A673 (cell line): ENCODE results near the gene CACNA2D1. TPM values are rescaled to one million over a fixed set of nuclear protein-coding genes. Genes with fewer than 3 reads are reported as not detected.

Experiments used
- BruUV-seq: library from RNA; stranded (reverse); fragments of 400-500 nt; replicated peaks from 2 replicates; lab custom pipeline; 2021; lab: Mats Ljungman, UMichigan
- CTCF ChIA-PET: fragments of 300-600 bp; sonication (Branson Sonifier 250); formaldehyde crosslinking; loops from one replicate; lab custom pipeline; 2022; ENCODE audit warnings: antibody characterized with exemption; lab: Charles Lee
- POLR2A ChIA-PET: fragments of 300-600 bp; sonication (Branson Sonifier 250); formaldehyde crosslinking; loops from one replicate; lab custom pipeline; 2022; ENCODE audit warnings: antibody characterized with exemption; ENCODE audit not compliant: low non-redundant PET; lab: Charles Lee
- DNase-seq: peaks from one replicate; pipeline ENCODE4 v3.0.0-alpha.2; 2015; ENCODE audit warnings: low spot score
- H3K27ac ChIP-seq: fragments of 200-600 bp; sonication (generic); 2 replicates; pipeline ENCODE4 v1.5.1; 2016; ENCODE audit warnings: mixed run types, low read depth, mild to moderate bottlenecking, mixed read lengths, antibody characterized with exemption, low read length; ENCODE audit not compliant: poor library complexity, severe bottlenecking
- H3K27me3 ChIP-seq: fragments of 200-600 bp; sonication (generic); replicated peaks from 2 replicates; pipeline ENCODE4 v1.6.1; 2017; ENCODE audit warnings: mixed run types, low read depth, mild to moderate bottlenecking, mixed read lengths, antibody characterized with exemption, low read length; ENCODE audit not compliant: insufficient read depth, poor library complexity
- H3K36me3 ChIP-seq: fragments of 200-600 bp; sonication (generic); 2 replicates; pipeline ENCODE4 v1.6.1; 2016; ENCODE audit warnings: mixed run types, mild to moderate bottlenecking, mixed read lengths, antibody characterized with exemption, low read length; ENCODE audit not compliant: insufficient read depth, poor library complexity, severe bottlenecking
- H3K4me1 ChIP-seq: fragments of 200-600 bp; sonication (generic); 2 replicates; pipeline ENCODE4 v1.6.1; 2017; ENCODE audit warnings: mixed run types, mild to moderate bottlenecking, mixed read lengths, antibody characterized with exemption, low read length; ENCODE audit not compliant: insufficient read depth, poor library complexity, severe bottlenecking
- H3K4me3 ChIP-seq: fragments of 200-600 bp; sonication (generic); 2 replicates; pipeline ENCODE4 v1.5.1; 2016; ENCODE audit warnings: low read depth, mixed run types, mild to moderate bottlenecking, mixed read lengths, low read length; ENCODE audit not compliant: poor library complexity, severe bottlenecking
- H3K9me3 ChIP-seq: fragments of 200-600 bp; sonication (generic); 2 replicates; pipeline ENCODE4 v1.6.1; 2016; ENCODE audit warnings: mixed run types, low read depth, mild to moderate bottlenecking, mixed read lengths, antibody characterized with exemption, low read length; ENCODE audit not compliant: poor library complexity, severe bottlenecking
- CTCF ChIP-seq: fragments of 300-800, 200-600 bp; sonication (generic); conservative IDR thresholded peaks from 2 replicates; pipeline ENCODE4 v1.5.1; 2017; ENCODE audit warnings: low read depth, mild to moderate bottlenecking, antibody characterized with exemption, low read length, moderate library complexity, mixed read lengths
- EZH2 ChIP-seq: fragments of 200-600 bp; sonication (generic); IDR thresholded peaks from 2 replicates; pipeline ENCODE4 v1.6.1; 2017; ENCODE audit warnings: borderline replicate concordance, low read depth, mild to moderate bottlenecking, mixed read lengths, antibody characterized with exemption, low read length; ENCODE audit not compliant: poor library complexity, severe bottlenecking
- intact Hi-C: fragments of 100-400 bp; cut with micrococcal nuclease; formaldehyde crosslinking; loops from one replicate; pipeline ENCODE4 v1.10.0; 2022; ENCODE audit not compliant: unreplicated experiment
- total RNA-seq: library from RNA; stranded (reverse); gene quantifications from 2 replicates; pipeline ENCODE4 v1.2.3, GENCODE V29; 2021

Gene CACNA2D1
- total RNA-seq, 1 experiment from 2014 or later, result 49.1 TPM

GRCh38 chr7:82124445-82124844, 319.1 kb downstream of the CACNA2D1 start:
- H3K36me3 ChIP-seq, result peaks cover 7% of the 10 kb centered on the region
- intact Hi-C loops, result no loop called here
- POLR2A ChIA-PET, result interaction anchor here (0.7 kb wide), 1 partner anchor 13 kb away, joined by 4 read pairs; no protein-coding TSS in a partner anchor
- H3K27me3 ChIP-seq, result no peaks in the 10 kb centered on the region
- BruUV-seq, result no TSS peak
- TF ChIP-seq CTCF, result no peak
- no peak for TF ChIP-seq EZH2
- no peak overlapping the region for H3K4me3 ChIP-seq
- no peak overlapping the region for H3K27ac ChIP-seq
- CTCF ChIA-PET, result no interaction called here
- peaks cover 17% of the 10 kb centered on the region for H3K9me3 ChIP-seq
- no peak for DNase-seq
- peaks cover 3% of the 10 kb centered on the region for H3K4me1 ChIP-seq

- Histone ChIP-seq H3K9me3 (peaks cover 17% of the 10 kb centered on the region), H3K27me3 (no peaks in the 10 kb centered on the region), H3K27ac (no peak overlapping the region), H3K4me3 (no peak overlapping the region), H3K36me3 (peaks cover 7% of the 10 kb centered on the region), H3K4me1 (peaks cover 3% of the 10 kb centered on the region)
- DNase-seq, result peak; percentile 31
- CTCF ChIA-PET, result no interaction called here
- no TSS peak for BruUV-seq
- POLR2A ChIA-PET, result no interaction called here
- no peak for TF ChIP-seq CTCF
- TF ChIP-seq EZH2, result no peak
- intact Hi-C loops, result no loop called here
These were observed 321.3 kb downstream of the CACNA2D1 start for GRCh38 chr7:82122275-82122674.

GRCh38 chr7:82114237-82114636, 329.3 kb downstream of the CACNA2D1 start:
- Histone ChIP-seq H3K27ac (no peak overlapping the region), H3K9me3 (no peaks in the 10 kb centered on the region), H3K4me1 (peaks cover 27% of the 10 kb centered on the region), H3K27me3 (no peaks in the 10 kb centered on the region), H3K36me3 (no peaks in the 10 kb centered on the region), H3K4me3 (no peak overlapping the region)
- no TSS peak for BruUV-seq
- no peak for DNase-seq
- ChIA-PET POLR2A (no interaction called here), CTCF (no interaction called here)
- no peak for TF ChIP-seq EZH2
- intact Hi-C loops, result no loop called here
